Measurements from ENCODE around the gene JARID2.
A peak's percentile ranks its signal among the peaks of the same experiment; 100 is the strongest.

The JARID2 gene

DNA sequence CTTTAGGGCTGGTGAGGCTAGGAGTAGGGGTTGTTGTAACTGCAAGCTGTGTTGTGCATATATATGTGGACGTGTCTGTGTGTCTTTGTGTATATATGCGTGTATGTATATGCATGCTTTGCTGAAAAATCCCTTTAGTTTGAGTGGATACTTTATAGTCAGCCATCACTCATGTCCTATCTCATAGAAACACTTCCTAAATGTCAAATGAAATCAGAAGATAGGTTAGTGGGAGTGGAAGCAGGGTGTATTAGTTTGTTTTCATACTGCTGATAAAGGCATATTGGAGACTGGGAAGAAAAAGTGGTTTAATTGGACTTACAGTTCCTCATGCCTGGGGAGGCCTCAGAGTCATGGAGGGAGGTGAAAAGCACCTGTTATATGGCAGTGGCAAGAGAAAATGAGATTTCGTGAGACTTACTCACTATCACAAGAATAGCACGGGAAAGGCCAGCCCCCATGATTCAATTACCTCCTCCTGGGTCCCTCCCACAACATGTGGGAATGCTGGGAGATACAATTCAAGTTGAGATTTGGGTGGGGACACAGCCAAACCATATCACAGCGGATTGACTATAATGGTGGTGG, 131.1 kb downstream of the JARID2 start:
- DNase-seq (ENCODE audit: low read depth), result no peak

DNA sequence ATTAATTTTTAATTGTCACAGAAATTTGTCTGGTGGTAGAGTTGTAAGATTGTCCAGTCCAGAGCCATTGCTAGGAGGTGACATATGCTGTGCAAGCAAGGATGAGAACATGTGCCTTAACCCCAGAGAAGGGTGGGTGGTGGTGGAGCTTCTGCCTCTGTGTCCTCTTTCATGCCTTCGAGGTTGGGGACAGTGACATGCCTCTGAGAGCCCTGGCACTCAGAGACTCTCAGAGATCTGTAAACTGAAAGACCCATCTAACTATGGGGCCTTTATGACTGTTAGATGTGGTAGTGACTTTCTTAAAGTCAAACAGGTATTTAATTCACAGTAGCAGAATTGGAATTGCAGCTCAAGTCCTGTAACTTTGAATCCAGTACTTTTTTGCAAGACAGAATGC, 132.4 kb downstream of the JARID2 start:
- no peak for DNase-seq (ENCODE audit: low read depth)

DNA sequence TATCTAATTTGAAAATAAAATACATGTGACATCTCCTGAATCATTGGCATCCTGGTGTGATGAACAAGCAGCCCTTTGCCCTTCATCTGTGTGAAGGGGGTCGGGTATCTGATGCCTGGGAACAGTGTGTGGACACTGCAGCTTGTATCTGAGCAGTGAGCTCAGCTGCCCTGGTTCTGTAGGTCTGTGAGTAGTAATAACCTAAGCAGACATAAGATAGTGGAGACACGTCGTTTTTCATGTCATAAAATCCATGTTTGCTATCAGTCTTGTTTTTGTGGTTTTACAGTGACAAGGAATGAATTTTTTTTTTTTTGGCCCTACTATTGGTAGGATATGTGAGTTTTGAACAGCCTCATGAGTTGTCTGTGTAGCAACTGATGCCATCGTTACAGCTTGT, 133.0 kb downstream of the JARID2 start:
- DNase-seq (ENCODE audit: low read depth), result no peak

DNA sequence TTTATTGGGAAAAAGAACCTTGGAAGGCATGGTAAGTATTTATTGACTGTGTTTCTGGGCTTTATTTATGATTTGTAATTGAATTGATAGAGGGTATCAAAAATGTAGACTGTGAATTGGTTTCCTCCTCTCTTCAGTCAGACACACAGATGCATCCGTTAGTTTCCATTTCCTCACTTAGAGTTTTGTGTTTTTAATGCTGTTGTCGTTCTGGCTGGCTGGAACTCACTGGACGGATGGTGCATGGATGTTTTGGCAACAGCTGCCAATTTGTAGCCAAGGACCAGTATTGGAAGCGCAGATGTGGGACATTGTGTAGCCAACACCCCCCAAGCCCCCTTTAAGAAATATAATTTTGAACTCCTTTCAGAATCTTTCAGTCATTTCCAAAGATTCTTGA, 134.5 kb downstream of the JARID2 start:
- no peak for DNase-seq (ENCODE audit: low read depth)

DNA sequence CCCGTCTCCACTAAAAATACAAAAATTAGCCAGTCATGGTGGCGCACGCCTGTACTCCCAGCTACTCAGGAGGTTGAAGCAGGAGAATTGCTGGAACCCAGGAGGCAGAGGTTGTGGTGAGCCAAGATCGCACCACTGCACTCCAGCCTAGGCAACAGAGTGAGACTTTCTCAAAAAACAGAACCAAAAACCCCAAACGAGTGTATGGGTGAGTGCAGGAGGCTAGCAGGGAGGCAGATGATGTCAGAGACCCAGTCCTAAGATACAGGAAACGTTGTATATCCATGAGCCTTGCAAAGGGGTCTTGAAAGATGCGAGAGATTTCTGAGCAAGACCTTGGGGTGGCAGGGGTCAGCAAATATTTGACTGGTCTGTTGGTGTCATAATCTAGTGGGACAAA, 136.2 kb downstream of the JARID2 start:
- DNase-seq (ENCODE audit: low read depth), result no peak

DNA sequence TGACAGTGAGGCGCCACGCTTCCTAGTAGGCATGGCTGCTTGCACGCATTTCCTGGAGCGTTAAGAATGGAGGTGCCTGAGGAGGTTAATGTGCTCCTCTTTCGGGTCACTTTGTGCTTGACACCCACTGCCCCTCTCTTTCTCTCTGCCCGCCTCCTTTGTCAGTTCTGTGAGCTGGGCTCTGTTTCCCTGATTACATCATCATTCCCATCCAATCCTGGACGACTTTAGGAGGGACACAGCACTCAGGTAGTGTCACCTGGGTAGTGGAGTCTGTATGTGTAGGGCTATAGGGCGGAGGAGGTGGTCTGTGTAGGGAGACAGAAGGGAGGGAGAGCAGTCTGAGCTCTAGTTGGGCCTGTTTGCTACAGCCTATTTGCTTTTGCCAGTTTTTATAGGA, 136.8 kb downstream of the JARID2 start:
- DNase-seq (ENCODE audit: low read depth), result no peak

DNA sequence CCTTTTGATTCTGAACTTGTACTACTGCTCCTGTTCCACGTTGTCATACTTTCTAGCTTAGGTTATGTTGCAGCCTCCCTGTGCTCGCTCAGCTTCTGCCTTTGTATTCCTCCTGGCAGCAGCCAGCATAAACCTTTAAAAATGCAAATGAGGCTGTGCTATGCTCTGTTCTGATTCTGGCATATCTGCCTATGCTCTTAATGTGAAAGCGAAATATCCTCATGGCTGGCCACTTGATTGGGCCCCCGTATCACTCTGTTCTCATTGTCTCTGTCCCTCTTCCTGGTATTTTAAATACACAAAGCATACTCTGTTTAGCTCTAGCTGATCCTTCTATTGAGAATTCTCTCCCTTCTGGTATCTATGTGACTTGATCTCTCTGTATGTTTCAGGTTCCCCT, 139.0 kb downstream of the JARID2 start:
- no peak for DNase-seq (ENCODE audit: low read depth)

DNA sequence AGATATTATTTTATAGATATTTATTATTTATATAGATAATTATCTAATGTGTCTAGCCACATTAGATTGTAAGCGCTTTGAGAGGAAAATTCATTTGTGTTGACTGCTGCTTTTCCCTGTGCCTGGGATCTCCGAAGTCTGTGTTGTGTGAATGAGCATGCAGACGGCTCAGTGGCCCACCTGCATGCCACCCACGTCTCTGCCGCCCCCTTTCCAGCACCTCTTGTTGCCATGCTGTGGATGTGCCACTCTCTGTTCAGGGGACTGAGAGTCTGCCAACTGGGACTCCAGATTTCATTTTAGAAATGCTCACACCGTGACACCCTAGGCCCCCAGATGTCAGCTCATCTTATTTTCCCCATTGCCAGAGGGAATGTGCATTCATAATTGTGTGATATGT, 139.7 kb downstream of the JARID2 start:
- no peak for DNase-seq (ENCODE audit: low read depth)

DNA sequence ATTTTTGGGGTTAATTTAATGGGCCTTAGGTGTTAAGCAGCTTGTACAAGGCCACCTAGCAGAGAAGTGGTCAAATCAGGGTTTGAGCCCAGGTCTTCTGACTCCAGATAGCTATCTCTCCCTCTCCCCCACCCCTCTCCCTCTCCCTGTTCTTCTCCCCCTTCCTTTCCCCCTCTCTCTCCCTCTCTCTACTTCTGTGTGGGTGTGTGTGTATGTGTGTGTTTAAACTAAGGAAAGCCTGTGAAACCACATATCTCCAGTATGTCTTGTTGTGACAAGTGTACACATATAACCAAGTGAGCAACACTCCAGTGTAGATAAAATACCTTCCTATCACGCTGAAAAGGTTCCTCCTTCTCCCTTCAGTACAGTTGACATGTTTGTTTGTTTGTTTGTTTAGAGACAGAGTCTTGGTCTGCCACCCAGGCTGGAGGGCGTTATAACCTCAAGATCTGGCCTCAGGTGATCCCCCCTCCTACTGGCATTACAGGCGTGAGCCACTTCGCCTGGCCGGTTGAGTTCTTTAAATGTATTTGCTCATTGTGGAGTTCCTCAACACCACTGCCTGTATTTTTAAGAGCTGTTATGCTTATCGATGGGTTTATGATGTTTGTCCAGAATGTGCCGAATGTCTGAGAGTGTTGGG, 140.4 kb downstream of the JARID2 start:
- no peak for DNase-seq (ENCODE audit: low read depth)

DNA sequence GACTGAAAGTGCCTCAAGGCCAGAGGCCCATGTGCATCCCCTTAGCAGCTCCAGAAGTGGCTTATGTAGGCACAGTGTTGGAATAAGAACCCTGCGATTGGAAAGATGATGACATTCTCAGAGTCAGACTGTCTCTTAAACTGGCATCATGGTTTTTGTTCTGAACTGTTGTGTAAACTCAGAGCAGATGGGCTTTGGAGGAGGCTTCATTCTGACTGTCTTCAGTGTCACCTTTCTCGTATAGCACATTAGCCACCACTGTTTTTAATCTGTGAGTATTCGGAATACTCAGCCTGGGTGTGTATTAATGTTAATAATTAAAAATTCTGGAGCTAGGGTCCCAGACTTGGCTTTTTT, 140.9 kb downstream of the JARID2 start:
- peak; percentile 17 for DNase-seq (ENCODE audit: low read depth)

DNA sequence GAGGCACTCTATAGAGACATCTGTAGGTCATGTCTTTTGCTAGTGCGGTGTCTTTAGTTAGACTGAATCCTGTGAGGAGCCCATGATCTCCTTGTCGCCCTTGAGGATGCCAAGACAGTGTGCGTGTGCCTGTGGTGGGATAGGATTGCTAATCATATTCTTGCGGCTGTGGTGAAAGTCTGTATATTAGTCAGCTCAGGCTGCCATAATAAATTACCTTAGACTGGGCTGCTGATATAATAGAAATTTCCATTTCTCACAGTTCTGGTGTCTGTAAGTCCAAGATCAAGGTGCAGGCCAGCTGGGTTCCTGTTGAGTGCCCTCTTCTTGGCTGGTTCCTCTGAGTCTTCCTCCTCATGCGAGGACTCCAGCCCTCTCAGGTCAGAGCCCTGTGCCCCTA, 141.2 kb downstream of the JARID2 start:
- no peak for DNase-seq (ENCODE audit: low read depth)

DNA sequence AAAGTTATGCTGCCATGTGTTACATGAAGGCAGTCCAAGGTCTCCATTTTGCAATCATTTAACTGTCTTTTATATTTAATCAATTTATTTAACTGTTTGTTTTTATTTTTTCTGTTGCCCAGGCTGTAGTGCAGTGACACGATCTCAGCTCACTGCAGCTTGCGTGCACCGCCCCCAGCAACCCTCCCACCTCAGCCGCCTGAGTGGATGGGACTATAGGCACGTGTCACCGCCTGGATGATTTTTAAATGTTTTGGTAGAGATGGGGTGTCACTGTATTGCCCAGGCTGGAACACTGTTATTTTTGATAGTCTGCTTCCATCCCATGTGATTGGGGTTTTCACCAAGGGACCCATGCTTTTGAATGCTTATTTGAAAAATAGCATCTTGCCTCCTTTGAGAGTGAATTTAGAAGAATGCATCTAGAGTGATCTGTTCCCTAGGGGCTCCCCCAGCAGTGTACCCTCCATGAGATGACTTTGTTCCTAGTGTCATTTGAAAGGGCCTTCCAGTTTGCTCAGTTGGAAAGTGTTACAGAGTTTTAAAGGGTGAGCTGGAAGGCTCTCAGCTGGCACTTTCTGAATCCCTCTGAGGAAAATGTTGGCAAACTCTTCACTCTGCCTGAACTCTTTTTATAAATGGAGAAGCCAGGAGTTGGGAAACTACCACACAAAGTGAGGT, 143.4 kb downstream of the JARID2 start:
- DNase-seq (ENCODE audit: low read depth), result peak; percentile 65

DNA sequence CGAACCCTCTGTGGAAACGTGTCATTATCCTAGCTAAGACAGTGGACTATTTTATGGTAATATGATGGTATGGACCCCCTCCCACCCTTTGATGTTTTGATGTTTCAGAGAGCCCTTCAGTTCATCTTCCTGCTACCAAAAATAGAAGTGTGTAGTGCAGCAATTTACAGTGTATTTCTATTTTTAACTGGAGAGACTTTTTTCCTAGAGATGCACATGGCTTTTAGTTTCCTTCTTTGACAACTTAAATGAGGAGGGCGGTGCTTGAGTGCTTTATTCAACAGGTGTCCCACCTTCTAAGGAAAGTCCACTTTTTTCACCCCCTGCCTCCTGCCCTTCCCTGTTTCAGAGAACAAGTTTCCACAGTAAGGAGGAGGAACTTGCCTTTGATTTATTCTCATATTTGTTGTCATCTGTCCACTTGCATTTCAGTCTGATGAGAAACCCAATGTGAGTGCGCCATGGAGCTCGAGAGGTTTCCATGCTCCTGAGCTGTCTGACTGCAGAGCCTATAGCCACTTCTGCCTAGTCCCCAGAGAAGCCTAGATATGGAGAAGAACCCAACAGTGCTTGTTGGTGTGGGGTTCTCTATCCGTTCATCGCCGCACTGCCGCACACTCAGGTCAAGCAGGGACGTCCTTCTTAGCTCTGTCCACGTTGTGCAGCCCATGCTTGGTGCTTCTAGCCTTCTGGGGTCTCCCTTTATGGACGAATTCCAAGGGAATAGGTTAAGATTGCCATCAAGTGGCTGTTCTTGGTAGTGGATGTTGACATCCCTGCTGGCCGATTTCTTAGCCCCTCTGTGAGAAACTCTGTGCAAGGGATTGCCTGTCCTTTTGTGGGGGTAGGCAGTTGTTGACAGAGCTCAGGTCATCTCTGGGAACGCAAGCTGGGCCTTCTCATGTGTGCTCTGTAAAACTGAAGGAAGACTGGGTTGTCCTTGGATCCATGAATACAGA, 144.2 kb downstream of the JARID2 start:
- DNase-seq (ENCODE audit: low read depth), result peak; percentile 25

DNA sequence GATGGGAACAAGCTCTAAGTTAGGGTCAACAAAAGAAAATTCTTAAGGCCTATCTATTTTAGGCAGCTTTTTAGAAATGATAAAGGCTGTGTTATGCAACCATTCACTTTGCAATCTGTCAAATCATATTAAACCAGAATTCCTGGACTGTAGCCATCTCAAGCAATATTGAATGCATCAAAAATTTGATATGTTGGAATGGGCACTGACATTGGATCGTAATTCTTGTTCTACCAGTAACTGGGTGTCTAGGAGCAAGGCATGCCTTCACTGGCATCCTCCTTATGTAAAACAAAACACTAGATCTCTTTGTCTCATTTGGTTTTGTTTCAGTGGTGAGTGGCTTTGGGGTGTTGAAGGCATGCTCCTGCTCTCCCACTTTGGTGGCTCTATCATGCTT, 145.6 kb downstream of the JARID2 start:
- no peak for DNase-seq (ENCODE audit: low read depth)

DNA sequence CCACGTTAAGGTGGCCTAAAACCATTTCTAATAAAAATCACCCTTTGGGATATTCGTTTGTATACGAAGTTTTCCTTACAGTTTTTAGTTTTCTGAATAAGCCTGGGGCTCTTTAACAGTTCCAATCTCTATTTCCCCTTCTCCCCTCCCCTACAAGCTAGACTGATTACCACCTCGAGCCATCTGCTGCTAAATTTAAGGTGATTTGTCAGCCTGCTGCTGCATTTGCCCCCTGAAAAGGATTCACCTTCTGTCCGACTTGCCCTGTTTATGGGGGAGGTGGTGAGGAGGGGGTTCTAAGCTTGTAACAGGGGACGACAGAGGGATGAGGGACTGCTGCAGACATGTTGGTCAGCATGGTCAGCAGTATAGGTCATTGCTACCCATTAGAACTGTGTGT, 146.3 kb downstream of the JARID2 start:
- DNase-seq (ENCODE audit: low read depth), result no peak

DNA sequence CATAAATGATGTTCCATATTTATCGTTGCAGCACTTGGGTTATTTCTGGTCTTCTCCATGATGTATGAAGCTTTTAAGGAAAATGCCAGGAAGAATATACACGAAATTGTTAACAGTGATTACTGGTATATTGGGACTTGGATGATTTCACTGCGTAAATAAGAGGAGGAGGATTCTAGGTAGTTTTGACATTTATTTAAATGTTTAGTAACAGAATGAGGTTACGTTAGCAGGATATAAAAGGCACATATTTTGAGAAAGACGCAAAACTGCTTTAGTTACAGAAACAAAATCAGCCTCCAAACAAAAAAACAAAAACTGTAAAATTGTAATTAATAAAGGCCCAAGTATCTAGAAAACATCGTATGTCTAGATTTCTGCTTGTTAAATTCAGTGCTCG, 147.7 kb downstream of the JARID2 start:
- DNase-seq (ENCODE audit: low read depth), result no peak

DNA sequence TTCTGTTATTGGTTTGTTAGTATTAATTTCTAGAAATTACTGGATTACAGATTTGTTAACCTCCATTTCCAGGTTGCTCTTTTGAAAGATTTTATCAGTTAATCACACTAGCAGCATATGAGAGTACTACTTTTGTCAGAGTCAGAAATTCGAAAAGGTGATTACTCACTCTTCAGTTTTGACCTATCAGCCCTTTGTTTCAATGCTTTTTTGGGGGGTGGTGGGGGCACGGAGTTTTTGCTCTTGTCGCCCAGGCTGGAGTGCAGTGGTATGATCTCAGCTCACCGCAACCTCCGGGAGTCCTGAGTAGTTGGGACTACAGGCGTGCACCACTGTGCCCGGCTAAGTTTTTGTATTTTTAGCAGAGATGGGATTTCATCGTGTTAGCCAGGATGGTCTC, 149.2 kb downstream of the JARID2 start:
- no peak for DNase-seq (ENCODE audit: low read depth)

DNA sequence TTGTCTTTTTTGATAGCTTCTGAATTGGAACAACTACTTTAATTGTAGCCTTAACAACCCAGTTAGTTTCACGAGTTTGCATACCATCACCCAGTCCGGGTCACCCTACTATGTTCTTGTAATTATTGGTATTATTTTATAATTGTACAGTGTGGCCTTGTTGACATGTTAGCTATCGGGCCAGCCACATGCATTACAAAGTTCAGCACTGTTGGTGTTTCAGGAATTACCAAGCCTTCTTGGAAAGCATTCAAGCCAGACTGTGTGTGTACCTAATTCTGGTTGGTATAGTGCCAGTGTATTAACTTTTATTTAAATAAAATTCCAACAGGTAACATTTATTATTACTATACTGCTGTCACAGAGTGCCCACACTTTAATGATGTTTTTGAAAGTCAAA, 150.9 kb downstream of the JARID2 start:
- no peak for DNase-seq (ENCODE audit: low read depth)

DNA sequence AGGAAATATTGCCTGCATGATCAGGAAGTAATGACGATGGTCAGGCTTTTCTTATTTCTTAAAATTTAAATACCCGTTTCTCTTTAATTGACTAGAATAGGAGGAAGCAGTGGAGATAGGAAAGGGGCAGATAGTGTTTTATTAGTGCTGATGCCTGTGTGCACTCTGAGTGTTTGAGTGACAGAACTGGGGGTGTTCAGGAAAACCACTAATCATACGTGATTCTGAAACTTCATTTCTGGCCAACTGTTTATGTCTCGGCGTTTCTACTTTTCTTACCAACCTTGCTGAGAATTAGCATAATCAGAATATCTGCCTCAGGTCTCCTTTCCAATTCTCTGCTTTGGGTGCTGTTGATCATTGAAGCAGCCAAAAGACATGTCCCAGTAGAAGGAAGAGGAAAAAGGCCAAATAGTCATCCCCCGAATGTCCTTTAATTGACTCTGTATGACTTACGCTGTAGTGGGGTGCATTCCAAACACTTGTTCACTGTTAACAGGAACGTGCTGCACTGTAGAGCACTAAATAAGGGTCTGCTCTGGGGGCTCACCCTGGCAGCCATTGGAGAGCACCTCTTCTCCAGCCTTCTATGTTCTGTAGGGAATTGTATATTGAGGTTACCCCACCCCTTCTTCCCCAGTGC, 152.9 kb downstream of the JARID2 start:
- DNase-seq (ENCODE audit: low read depth), result no peak

DNA sequence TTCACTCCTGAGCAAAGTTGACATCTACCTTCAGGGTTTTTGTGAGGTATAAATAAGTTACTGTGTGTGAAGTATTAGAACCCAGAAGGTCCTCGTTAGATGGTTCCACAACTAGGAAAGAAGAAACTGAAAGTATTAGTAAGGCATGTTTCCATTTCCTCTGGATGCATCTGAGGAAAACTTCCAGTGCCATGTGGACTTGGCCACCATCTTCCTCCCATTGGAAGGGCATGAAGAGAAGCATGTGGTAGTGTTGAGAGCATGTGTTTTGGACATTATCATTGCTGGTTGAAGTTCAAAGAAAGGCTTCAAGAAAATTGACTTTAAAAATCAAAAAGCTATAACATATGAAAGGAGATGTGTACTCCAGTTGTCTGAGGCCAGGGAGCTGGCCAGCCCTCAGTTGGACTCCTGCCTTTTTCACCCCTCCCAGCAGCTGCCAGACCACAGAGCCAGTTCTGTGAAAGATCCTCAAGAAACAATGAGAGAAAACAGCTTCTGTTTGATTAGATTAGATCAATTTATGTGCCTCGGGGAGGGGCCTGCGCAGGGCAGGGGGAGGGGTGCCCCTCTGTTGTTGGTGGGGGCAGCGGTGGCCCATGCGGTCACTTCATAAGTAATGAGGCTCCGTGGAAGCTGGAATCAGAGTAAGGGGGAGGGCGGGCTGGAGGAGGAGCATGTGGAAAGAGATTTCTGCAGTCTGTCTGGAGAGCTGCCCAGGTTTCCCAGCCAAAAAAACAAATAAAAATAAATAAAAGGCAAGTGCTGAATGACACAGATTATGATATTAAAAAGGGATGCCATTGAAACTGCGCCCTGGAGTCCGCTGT, 154.0 kb downstream of the JARID2 start:
- peak; percentile 83 for DNase-seq (ENCODE audit: low read depth)

DNA sequence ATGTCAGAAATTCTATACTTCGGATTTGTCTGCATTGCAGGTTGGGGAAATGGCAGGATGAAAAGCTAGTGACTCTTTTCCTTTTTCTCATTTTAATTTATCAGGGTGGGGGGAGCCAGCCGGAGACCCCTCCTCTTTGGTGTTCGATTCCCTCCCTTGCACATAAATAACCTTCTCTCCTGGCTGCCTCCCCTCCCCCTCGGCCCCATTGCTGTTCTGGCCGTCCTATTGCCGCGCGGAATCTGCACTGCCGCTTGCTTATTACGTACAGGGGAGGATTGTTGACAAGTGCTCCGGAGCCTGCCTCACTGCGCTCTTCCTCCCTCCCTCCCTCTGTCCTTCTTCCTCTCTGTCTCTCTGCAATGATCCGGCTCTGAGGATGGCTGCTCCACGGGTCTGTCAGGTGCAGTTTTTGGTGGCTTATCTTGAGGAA, 154.7 kb downstream of the JARID2 start:
- DNase-seq (ENCODE audit: low read depth), result no peak

Measured in fibroblast of gingiva (primary cell).